Kidney (tissue), 14 donors: Measurements from ENCODE around the gene GRM2. TPM values are rescaled to one million over a fixed set of nuclear protein-coding genes. Genes with fewer than 3 reads are reported as not detected.

Experiments used
- DNase-seq, 5 donors: peaks; one replicate each; pipeline ENCODE4 v3.0.0-alpha.2; 2013 to 2020
- FAIRE-seq: peaks from 2 replicates; lab custom pipeline; 2012; peaks lifted over from hg19 to GRCh38; lab: Jason Lieb, UNC
- H3K27ac ChIP-seq, 2 donors: one replicate each; pipeline ENCODE4 v1.7.0; 2013; ENCODE audit warnings: low read depth in 2 of 2, low read length in 2 of 2, inconsistent platforms in 1 of 2
- H3K27me3 ChIP-seq: one replicate; pipeline ENCODE4 v1.7.1; 2013; ENCODE audit warnings: low read length, inconsistent platforms; ENCODE audit not compliant: control insufficient read depth, insufficient read depth
- H3K36me3 ChIP-seq, 3 donors: one replicate each; pipeline versions ENCODE4 v1.7.0 to v1.7.1; 2013; ENCODE audit warnings: low read length in 3 of 3, control low read depth in 1 of 3, inconsistent platforms in 1 of 3; ENCODE audit not compliant: insufficient read depth in 3 of 3, control insufficient read depth in 2 of 3
- H3K4me1 ChIP-seq, 3 donors: one replicate each; pipeline versions ENCODE4 v1.7.0 to v1.7.1; 2013; ENCODE audit warnings: low read length in 3 of 3, inconsistent platforms in 1 of 3, low read depth in 1 of 3; ENCODE audit not compliant: control insufficient read depth in 2 of 3, insufficient read depth in 2 of 3
- H3K4me3 ChIP-seq, 3 donors: one replicate each; pipeline versions ENCODE4 v1.7.0 to v1.8.1; 2013; ENCODE audit warnings: low read length in 3 of 3, control low read depth in 1 of 3, inconsistent platforms in 1 of 3
- H3K9ac ChIP-seq, 3 donors: one replicate each; pipeline versions ENCODE4 v1.7.0 to v1.7.1; 2013; ENCODE audit warnings: low read length in 3 of 3, control low read depth in 1 of 3, inconsistent platforms in 1 of 3
- H3K9me3 ChIP-seq, 3 donors: one replicate each; pipeline versions ENCODE4 v1.7.0 to v1.7.1; 2013; ENCODE audit warnings: low read length in 3 of 3, control low read depth in 1 of 3, inconsistent platforms in 1 of 3; ENCODE audit not compliant: control insufficient read depth in 2 of 3, insufficient read depth in 1 of 3
- CTCF ChIP-seq: IDR thresholded peaks from 3 replicates; pipeline ENCODE4 v1.5.1; 2012; ENCODE audit warnings: mild to moderate bottlenecking, moderate library complexity, borderline replicate concordance; ENCODE audit not compliant: insufficient read depth; ENCODE audit errors: extremely low read depth
- intact Hi-C: fragments of 100-400 bp; cut with DNase I; formaldehyde crosslinking; loops from one replicate; pipeline ENCODE4 v1.11.1; 2022
- polyA plus RNA-seq: library from polyadenylated mRNA; stranded (reverse); fragments of 350-450 nt; fragmentation: Illumina TruSeq; extraction: RNeasy Lipid Tissue Mini Kit (QIAGEN cat#74804); gene quantifications from one replicate; pipeline ENCODE4 v1.2.3, GENCODE V29; 2014; ENCODE audit warnings: low read depth, low replicate concordance; ENCODE audit not compliant: insufficient read depth
- total RNA-seq: library from RNA; stranded (reverse); fragmentation: NEBNext Ultra II Directional; extraction: Animal tissue kit (Norgen Biotek cat#: 25700); gene quantifications from one replicate; pipeline ENCODE4 v1.2.1, GENCODE V29; 2021
- donor health status: control.
- donor health status: control.
- donor health status: control.
- donor health status: control.
- donor health status: control.
- donor health status: DM: yes; HTN: yes; CAD: no.
- donor health status: Normal renal cell carcinoma (clear cell type).

Gene GRM2
- total and polyA plus RNA-seq, 2 donors from 2014 or later = 0.57 TPM; not detected in 1

- Histone ChIP-seq H3K4me3 (no peak overlapping the region), H3K27me3 (no peaks in the 10 kb centered on the region), H3K9ac (no peak overlapping the region), H3K27ac (no peak overlapping the region), H3K4me1 (peaks cover 0 to 4% (median 0%) of the 10 kb centered on the region in 3 donors), H3K36me3 (peaks cover 3 to 27% (median 15%) of the 10 kb centered on the region in 3 donors), H3K9me3 (no peaks in the 10 kb centered on the region)
- FAIRE-seq (no peak), DNase-seq (peak in 2 of 5 donors; percentile 20 to 32)
- intact Hi-C loops = no loop called here
- TF ChIP-seq CTCF = no peak
These were observed 2.3 kb upstream of the GRM2 start for GRCh38 chr3:51704511-51704950.

- H3K9me3 ChIP-seq = no peaks in the 10 kb centered on the region
- H3K9ac ChIP-seq = no peak overlapping the region
- H3K36me3 ChIP-seq = peaks cover 3 to 18% (median 8%) of the 10 kb centered on the region in 3 donors
- intact Hi-C loops = no loop called here
- H3K27ac ChIP-seq = no peak overlapping the region
- H3K27me3 ChIP-seq = no peaks in the 10 kb centered on the region
- no peak for TF ChIP-seq CTCF
- FAIRE-seq (no peak), DNase-seq (peak in 2 of 5 donors; percentile 6 to 42)
- H3K4me3 ChIP-seq = no peak overlapping the region
- peaks cover 0 to 4% (median 0%) of the 10 kb centered on the region in 3 donors for H3K4me1 ChIP-seq
These were observed 1.4 kb upstream of the GRM2 start for GRCh38 chr3:51705276-51706020.

GRCh38 chr3:51706021-51706485, 815 bp upstream of the GRM2 start:
- Histone ChIP-seq H3K27me3 (no peaks in the 10 kb centered on the region), H3K4me1 (peaks cover 0 to 4% (median 0%) of the 10 kb centered on the region in 3 donors), H3K27ac (no peak overlapping the region), H3K9me3 (no peaks in the 10 kb centered on the region), H3K36me3 (peaks cover 3 to 18% (median 5%) of the 10 kb centered on the region in 3 donors), H3K9ac (no peak overlapping the region), H3K4me3 (no peak overlapping the region)
- intact Hi-C loops = no loop called here
- no peak for TF ChIP-seq CTCF
- DNase-seq (peak in 2 of 5 donors; percentile 26 to 46), FAIRE-seq (no peak)
